ENCODE measurements around the gene CDC42EP4.

DNA sequence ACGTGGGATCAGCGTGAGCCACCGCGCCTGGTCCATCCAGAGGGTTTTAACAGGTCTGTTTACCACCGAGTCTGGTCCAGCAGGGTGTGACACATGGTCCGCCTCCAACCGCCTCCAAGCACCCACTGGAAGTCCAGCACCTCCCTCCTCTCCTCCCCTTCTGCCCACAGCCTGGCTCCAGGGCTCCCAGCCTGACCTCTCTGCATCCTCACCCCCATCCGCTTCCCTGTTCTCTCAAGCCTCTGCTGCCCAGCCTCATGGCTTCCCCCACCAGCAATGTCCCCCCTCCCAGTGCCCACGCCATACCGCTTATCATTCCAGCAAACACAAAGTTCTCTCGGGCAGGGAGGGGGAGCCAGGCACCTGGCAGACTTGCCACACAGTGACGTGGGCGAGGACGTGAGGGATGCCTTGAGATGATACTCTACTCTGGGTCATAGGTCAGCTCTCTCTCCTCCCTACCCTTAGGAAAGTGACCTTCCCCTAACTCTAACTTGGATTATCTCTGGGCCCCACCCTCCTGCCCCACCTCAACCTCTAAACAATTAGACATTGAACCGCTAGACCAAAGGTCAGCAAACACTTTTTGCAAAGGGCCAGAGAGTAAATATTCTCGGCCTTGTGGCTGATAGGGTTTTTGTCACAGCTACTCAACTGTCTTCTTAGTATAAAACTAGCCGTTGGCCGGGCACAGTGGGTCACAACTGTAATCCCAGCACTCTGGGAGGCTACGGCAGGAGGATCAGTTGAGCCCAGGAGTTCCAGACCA, 23.1 kb downstream of the CDC42EP4 start:
- TF ChIP-seq EZH2 (IDR thresholded peaks at IDR 0.05; ENCODE audit: borderline replicate concordance, low read depth, low read length, severe bottlenecking), result no peak
- TF ChIP-seq, protein P1, sequence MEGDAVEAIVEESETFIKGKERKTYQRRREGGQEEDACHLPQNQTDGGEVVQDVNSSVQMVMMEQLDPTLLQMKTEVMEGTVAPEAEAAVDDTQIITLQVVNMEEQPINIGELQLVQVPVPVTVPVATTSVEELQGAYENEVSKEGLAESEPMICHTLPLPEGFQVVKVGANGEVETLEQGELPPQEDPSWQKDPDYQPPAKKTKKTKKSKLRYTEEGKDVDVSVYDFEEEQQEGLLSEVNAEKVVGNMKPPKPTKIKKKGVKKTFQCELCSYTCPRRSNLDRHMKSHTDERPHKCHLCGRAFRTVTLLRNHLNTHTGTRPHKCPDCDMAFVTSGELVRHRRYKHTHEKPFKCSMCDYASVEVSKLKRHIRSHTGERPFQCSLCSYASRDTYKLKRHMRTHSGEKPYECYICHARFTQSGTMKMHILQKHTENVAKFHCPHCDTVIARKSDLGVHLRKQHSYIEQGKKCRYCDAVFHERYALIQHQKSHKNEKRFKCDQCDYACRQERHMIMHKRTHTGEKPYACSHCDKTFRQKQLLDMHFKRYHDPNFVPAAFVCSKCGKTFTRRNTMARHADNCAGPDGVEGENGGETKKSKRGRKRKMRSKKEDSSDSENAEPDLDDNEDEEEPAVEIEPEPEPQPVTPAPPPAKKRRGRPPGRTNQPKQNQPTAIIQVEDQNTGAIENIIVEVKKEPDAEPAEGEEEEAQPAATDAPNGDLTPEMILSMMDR (IDR thresholded peaks at IDR 0.05; ENCODE audit: borderline replicate concordance, extremely low read depth, low read length, poor library complexity, severe bottlenecking), result no peak

Data from DND-41 (cell line).